ENCODE data around the gene MEN1.

MEN1 gene

GRCh38 chr11:64800303-64801157 is 9.8 kb downstream of the MEN1 start:
- DNase-seq = peak; percentile 38

DNA sequence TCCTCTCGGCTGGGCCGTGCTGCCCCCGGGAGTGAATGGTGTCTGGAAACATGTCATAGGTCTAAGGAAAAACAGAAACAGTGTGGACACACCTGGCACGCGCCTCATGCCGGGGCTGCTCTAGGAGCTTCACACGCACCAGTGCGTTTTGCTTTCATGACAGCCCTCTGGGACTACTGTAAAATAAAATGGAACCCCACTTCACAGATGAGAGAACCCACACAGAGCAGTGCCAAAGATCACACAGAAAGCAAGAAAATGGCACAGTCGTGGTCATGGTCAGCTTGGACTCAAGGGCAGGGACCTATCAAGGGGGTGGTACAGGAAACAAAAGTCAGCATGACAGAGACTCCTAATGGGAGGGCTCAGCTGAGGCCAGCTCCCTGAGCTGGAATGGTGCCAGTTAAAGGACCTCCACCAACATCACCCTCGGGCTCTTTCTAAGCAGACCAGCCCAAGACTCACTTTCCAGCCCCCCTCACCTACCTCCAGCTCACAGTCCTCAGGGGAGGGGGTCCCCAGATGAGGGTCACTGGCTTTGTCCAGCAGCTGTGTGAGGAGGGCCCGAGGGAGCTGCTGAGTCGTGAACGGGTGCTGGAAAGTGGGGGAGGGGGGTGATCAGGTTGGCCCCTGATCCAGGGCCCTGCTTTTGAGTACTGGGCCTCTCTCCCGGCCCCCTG is 10.6 kb downstream of the MEN1 start:
- peak; percentile 46 for DNase-seq

GRCh38 chr11:64799256-64799622 is 11.1 kb downstream of the MEN1 start:
- no peak for DNase-seq

DNA sequence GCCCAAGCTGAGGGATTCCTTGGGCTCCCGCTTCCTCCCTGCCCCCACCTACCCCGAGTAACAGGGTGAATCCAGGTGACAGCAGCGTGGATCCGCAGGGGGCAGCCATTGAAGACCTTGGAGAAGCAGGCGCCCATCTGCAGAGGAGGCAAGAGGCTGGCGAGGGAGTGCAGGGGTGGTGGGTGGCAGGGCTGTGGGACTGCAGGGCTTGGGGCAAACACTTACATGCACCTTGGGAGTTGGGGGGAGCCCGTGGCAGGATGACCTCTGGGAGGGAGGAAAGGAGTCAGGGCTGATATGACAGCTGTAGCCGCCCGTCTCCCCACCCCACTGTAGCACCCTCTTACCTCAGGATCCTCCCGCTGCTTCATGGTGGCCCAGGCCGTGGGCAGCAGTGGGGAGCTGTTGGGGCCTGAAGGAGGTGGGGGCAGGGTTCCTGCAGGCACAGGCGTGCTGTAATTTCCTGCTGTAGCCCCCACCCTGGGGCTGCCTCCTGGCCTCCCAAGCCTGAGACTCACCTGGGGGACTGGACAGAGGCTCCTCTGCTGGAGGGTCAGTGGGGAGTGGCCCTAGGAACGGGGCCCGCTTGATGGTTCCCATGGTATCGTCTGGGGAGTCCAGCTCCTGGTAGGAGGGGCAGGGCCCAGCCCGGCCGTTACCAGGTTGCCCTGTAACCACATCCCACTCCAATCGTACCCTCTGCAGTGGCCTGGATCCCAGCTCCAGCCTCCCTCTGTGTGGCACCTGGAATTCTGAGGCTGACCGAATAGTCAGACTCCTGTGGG is 13.4 kb downstream of the MEN1 start:
- DNase-seq = no peak

- DNase-seq = no peak
Observed at GRCh38 chr11:64796047-64796756, 14.1 kb downstream of the MEN1 start.

- no peak for DNase-seq
Observed at GRCh38 chr11:64794526-64794925, 15.8 kb downstream of the MEN1 start.

DNA sequence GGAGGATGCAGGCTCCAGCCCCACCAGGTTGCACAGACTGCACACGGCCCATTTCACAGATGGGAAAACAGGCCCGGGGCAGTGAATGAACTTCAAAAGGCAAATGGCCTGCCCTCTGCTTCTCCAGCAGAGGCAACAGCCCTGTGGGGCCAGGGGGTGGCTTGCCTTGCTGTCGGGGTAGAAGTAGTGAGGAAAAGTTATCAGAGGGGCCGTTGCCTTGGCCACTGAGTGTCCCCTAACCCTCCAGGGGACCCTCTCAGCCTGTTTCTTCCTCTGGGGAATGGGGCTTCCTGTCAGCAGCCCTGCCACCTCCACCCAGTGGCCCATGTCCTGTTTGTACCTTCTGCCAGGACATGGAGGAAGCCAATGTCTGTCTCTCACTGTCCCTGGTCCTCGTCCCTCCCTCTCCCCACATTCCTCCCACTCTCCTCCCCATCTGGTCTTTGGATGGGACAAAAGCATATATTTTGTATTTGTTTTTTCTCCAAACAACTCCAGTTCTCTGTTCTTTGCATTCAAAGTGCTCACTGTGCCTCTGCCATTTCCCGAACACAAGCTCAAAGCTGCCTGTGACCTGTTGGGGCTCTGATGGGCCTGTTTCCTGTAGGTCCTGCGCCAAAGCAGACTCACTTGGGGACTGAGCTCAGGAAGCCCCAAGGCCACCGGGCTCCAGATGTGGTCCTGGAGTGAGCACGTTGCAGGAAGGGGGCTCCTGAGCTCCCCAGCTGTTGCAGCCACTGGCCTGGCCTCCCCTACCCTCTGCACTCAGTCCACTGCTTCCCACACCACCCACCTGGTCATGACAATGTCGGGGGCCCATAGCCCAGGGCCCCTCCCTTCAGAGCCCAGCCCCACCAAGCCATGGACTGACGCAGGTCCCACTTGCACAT is 16.8 kb downstream of the MEN1 start:
- peak; percentile 68 for DNase-seq

DNA sequence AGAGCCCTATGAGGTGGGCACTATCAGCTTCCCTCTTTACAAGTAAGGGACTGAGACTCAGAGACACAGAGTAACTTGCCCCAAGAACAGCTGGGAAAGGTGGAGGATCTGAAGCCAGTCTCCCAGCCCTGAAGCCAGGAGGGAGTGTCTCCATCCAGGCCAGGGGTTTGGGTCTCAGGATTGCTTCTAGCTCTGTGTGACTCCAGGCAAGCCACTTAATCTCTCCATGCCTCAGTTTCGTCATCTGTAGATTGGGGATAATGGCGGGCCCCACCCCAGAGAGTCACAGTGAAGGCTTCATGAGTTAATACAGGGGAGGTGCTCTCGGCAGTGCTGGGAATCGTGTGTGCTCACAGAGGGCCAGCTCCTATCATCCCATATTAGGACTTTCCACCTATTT is 17.9 kb downstream of the MEN1 start:
- no peak for DNase-seq

- no peak for DNase-seq
Observed at GRCh38 chr11:64791781-64792291, 18.5 kb downstream of the MEN1 start.

DNA sequence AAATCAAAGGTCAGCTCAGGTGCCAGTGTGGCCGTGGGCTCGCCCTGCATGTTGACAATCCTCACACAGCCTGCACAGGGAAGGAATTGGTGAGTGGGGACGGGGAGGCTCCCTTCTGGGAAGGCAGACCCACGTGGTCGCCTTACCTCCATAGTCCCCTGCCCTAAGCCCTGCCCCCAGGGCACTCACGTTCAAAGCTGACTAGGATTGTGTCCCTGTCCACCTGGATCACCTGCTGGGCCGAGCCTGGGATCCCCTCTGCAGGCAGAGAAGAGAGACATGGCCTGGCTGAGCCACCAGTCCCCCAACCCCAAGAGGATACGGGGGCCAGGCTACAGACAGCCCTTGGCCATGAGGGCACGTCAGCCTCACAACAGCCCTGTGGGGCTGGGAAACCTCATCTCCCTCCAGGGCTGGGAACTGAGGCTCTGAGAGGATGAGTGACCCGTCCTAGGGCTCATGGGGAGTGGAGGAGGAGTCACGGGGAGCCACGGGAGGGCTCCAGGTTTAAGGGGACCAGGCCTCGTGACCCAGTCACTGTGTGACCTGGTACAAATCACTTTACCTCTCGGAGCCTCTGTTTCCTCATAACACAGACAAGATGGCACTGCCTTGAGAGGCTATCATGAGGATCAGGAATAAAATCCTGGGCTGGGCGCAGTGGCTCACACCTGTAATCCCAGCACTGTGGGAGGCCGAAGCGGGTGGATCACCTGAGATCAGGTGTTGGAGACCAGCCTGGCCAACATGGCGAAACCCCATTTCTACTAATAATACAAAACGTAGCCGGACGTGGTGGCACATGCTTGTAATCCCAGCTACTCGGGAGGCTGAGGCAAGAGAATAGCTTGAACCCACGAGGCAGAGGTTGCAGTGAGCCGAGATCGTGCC is 19.9 kb downstream of the MEN1 start:
- DNase-seq = no peak

DNA sequence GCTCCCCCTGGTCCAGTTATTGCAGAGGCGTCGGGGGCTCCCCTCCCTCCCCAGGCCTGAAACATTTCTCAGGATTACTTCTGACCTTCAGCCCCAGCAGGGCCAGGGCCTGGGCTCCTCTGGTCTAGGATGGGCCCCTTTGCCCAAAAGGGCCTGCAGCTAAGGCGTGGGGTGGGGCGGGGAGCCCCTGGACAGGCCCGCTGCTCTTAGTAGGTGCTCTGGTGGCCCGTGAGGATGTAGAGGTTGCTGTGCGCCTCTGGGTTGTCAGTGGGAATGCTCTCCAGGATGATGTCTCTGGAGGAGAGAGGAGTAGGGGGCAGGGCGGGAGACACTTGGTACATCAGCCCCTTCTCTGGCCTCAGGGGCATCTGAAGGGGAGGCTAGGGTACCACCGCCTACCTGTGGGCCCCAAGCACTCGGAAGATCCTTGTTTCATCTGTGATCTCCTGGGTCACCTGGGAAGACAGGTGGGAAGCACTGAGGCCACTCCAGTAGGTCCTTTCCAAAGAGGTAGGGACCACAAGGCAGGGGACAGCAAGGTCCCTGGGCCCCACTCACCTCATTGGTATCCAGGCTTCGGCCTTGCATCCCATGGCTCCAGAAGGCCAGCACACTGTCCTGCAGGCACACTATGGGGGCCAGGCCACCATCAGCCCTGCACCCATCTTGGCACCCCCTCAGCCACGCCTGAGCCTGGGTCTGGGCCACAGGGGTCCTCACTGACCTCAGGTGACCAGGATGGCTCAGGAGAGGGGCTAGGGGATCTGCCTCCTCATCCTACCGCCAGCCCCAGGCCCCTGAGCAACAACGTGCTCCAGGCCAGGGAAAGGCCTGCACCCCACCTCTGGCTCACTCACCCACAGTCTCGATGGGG is 20.8 kb downstream of the MEN1 start:
- DNase-seq = no peak

- DNase-seq = no peak
Observed at GRCh38 chr11:64788321-64789215, 21.8 kb downstream of the MEN1 start.

DNA sequence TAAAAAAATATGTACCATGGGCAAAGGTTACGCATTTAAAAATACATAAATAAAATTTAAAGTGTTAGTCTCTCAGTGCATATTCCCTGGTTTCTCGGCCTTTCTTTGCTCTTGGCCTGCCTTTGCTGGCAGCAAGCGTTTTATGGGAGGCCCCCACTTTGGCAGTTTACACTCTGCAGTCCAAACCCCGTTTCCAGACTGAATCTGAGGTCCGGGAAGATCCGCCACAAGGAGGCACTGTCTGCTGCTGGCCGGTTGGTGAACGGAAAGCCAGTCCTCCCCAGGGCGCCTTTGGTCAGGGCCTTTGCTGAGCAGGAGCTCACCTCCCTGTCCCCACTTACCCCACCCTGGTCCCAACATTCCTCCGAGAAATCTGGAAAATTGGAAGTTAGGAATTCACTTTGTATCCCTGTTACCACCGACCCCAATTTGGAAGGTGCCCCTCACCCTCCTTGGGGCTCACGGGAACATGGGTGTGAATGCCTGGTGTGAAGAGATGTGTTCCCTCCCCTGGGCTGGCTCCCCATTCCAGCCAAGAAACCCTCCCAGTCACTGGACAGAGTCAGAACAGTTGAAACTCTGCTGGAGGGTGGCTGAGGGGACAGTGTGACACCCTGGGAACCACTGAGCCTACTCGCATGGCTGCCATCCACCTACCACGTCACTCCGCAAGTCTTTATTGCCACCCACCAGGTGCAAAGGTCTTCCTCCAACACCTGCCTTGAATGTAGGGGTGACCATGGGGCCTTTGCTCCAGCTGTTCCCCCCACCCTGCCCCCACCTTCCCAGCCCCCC is 22.6 kb downstream of the MEN1 start:
- no peak for DNase-seq

DNA sequence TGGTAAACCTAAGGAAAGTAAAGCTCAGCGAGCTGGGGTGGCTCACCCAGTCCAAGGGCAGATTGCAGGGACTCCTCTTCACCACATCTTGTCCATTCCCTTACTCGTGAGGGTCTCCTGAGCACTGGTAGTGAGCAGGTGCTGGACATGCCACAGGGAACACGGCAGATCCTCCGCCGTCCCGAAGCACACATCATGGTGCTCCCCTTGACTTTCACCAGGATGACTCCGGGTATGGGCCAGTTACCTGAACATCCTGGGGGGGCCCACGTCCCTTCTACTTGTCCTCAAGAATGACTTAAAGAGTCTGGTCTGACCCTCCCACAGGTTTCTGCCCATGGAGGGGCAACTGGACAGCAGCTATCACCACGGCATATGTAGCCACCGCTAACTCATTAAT is 24.0 kb downstream of the MEN1 start:
- no peak for DNase-seq

DNA sequence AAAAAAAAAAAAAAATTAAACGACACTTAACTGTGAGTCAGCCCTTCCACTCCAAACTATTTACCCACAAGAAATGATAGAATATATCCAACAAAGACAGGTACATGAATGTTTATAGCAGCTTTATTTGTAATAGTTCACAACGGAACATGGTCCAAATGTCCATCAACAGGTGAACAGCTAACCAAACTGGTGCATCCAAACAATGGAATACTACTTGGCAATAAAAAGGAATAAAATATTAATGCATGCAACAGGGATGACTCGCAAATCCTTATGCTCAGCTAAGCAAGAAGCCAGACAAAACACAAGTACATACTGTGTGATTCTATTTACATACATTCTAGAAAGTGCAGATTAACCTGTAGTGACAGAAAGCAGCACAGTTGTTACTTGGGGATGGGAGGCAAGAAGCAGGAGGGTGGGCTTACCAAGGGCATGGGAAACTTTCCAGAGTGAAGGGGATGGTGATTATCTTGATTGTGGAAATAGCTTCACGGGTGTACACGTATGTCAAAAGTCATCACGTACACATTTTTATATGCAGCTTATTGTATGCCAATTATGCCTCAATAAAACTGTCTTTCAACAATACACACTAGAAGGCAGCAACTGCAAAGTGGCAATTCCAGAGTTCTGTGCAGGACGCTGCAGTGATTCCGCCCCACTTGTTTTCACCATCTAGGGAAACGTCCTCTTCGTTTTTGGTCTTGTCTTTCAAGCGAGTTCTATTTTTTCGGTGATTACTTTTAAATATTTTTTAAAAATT is 25.4 kb downstream of the MEN1 start:
- no peak for DNase-seq

DNA sequence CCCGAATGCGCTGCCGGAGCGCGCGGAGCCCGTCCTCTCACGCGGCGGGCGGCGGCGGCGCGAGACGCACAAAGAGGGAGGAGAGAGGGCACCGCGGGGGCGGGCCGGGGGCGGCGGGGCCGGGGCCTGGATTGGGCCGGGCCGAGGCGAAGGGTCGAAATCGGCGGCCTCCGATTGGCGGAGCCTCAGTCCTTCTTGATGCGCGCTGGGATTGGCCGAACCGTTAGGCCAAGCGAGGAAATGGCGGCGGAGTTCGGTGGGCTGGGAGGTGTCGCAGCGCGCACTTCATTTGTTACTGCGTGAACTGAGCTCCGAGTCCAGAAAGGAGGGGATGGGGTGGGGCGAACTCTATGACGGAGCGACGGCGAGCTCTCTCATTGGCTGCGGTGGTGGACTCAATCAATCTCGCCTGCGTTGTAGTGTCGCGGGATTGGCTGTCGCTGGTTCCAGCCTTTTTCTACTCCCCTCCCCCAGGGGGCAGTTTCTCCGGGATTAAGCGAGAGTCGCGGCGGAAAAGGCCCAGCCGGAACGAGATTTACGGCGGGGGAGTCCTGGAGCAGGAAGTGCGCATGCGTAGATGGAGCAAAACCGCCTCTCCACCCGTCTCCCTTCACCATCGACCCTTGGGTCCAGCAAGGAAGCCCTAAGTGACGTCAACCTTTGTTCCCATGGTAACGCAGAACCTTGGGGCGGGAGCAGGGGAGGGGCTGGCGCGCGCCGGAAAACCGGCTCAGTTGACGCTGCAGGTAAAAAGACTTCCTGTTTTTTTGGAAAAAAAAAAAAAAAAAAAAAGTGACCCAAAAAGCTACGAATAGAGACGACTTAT is 31.7 kb downstream of the MEN1 start, which contains the start of gene SF1:
Gene SF1, minus strand, starts transcription at position 70 of the 826 bp plus-strand sequence. CDS start 150 bp downstream, outside the sequence.
- DNase-seq = peak; percentile 99
